Kidney (tissue), 14 donors: ENCODE results near the gene GALNT12. TPM values are rescaled to one million over a fixed set of nuclear protein-coding genes. Genes with fewer than 3 reads are reported as not detected.

ENCODE experiments used
- DNase-seq, 5 donors: peaks; one replicate each; pipeline ENCODE4 v3.0.0-alpha.2; 2013 to 2020
- FAIRE-seq: peaks from 2 replicates; lab custom pipeline; 2012; peaks lifted over from hg19 to GRCh38; lab: Jason Lieb, UNC
- H3K27ac ChIP-seq, 2 donors: one replicate each; pipeline ENCODE4 v1.7.0; 2013; ENCODE audit warnings: low read depth in 2 of 2, low read length in 2 of 2, inconsistent platforms in 1 of 2
- H3K27me3 ChIP-seq: one replicate; pipeline ENCODE4 v1.7.1; 2013; ENCODE audit warnings: low read length, inconsistent platforms; ENCODE audit not compliant: control insufficient read depth, insufficient read depth
- H3K36me3 ChIP-seq, 3 donors: one replicate each; pipeline versions ENCODE4 v1.7.0 to v1.7.1; 2013; ENCODE audit warnings: low read length in 3 of 3, control low read depth in 1 of 3, inconsistent platforms in 1 of 3; ENCODE audit not compliant: insufficient read depth in 3 of 3, control insufficient read depth in 2 of 3
- H3K4me1 ChIP-seq, 3 donors: one replicate each; pipeline versions ENCODE4 v1.7.0 to v1.7.1; 2013; ENCODE audit warnings: low read length in 3 of 3, inconsistent platforms in 1 of 3, low read depth in 1 of 3; ENCODE audit not compliant: control insufficient read depth in 2 of 3, insufficient read depth in 2 of 3
- H3K4me3 ChIP-seq, 3 donors: one replicate each; pipeline versions ENCODE4 v1.7.0 to v1.8.1; 2013; ENCODE audit warnings: low read length in 3 of 3, control low read depth in 1 of 3, inconsistent platforms in 1 of 3
- H3K9ac ChIP-seq, 3 donors: one replicate each; pipeline versions ENCODE4 v1.7.0 to v1.7.1; 2013; ENCODE audit warnings: low read length in 3 of 3, control low read depth in 1 of 3, inconsistent platforms in 1 of 3
- H3K9me3 ChIP-seq, 3 donors: one replicate each; pipeline versions ENCODE4 v1.7.0 to v1.7.1; 2013; ENCODE audit warnings: low read length in 3 of 3, control low read depth in 1 of 3, inconsistent platforms in 1 of 3; ENCODE audit not compliant: control insufficient read depth in 2 of 3, insufficient read depth in 1 of 3
- intact Hi-C: fragments of 100-400 bp; cut with DNase I; formaldehyde crosslinking; loops from one replicate; pipeline ENCODE4 v1.11.1; 2022
- polyA plus RNA-seq: library from polyadenylated mRNA; stranded (reverse); fragments of 350-450 nt; fragmentation: Illumina TruSeq; extraction: RNeasy Lipid Tissue Mini Kit (QIAGEN cat#74804); gene quantifications from one replicate; pipeline ENCODE4 v1.2.3, GENCODE V29; 2014; ENCODE audit warnings: low read depth, low replicate concordance; ENCODE audit not compliant: insufficient read depth
- total RNA-seq: library from RNA; stranded (reverse); fragmentation: NEBNext Ultra II Directional; extraction: Animal tissue kit (Norgen Biotek cat#: 25700); gene quantifications from one replicate; pipeline ENCODE4 v1.2.1, GENCODE V29; 2021
- TF ChIP-seq, protein P1 (sequence below): IDR thresholded peaks from 3 replicates; pipeline ENCODE4 v1.5.1; 2012; ENCODE audit warnings: mild to moderate bottlenecking, moderate library complexity, borderline replicate concordance; ENCODE audit not compliant: insufficient read depth; ENCODE audit errors: extremely low read depth
- donor health status: control.
- donor health status: control.
- donor health status: control.
- donor health status: control.
- donor health status: control.
- donor health status: DM: yes; HTN: yes; CAD: no.
- donor health status: Normal renal cell carcinoma (clear cell type).

The GALNT12 gene
- total and polyA plus RNA-seq, 2 donors from 2014 or later: 3.6 to 10.8 TPM

GRCh38 chr9:98808411-98808815, 943 bp downstream of the GALNT12 start:
- intact Hi-C loops: no loop called here

GRCh38 chr9:98808875-98809274, 1.4 kb downstream of the GALNT12 start:
- peak overlapping the region in 1 of 3 donors; percentile 62 for H3K4me3 ChIP-seq
- no peak overlapping the region for H3K27ac ChIP-seq
- H3K27me3 ChIP-seq: no peaks in the 10 kb centered on the region
- TF ChIP-seq, protein P1, sequence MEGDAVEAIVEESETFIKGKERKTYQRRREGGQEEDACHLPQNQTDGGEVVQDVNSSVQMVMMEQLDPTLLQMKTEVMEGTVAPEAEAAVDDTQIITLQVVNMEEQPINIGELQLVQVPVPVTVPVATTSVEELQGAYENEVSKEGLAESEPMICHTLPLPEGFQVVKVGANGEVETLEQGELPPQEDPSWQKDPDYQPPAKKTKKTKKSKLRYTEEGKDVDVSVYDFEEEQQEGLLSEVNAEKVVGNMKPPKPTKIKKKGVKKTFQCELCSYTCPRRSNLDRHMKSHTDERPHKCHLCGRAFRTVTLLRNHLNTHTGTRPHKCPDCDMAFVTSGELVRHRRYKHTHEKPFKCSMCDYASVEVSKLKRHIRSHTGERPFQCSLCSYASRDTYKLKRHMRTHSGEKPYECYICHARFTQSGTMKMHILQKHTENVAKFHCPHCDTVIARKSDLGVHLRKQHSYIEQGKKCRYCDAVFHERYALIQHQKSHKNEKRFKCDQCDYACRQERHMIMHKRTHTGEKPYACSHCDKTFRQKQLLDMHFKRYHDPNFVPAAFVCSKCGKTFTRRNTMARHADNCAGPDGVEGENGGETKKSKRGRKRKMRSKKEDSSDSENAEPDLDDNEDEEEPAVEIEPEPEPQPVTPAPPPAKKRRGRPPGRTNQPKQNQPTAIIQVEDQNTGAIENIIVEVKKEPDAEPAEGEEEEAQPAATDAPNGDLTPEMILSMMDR: no peak
- H3K9ac ChIP-seq: no peak overlapping the region
- peaks cover 0 to 8% (median 0%) of the 10 kb centered on the region in 3 donors for H3K4me1 ChIP-seq
- intact Hi-C loops: no loop called here
- no peak for FAIRE-seq
- no peak for DNase-seq
- H3K36me3 ChIP-seq: no peaks in the 10 kb centered on the region
- H3K9me3 ChIP-seq: no peaks in the 10 kb centered on the region

More at GRCh38 chr9:98808411-98808815, 943 bp downstream of the GALNT12 start:
- Histone ChIP-seq H3K4me3 (peak overlapping the region in 2 of 3 donors; percentile 50 to 62), H3K36me3 (no peaks in the 10 kb centered on the region), H3K27ac (no peak overlapping the region), H3K9me3 (no peaks in the 10 kb centered on the region), H3K4me1 (peaks cover 0 to 8% (median 0%) of the 10 kb centered on the region in 3 donors), H3K9ac (no peak overlapping the region), H3K27me3 (no peaks in the 10 kb centered on the region)
- DNase-seq (peak in 2 of 5 donors; percentile 41 to 93), FAIRE-seq (no peak)
- TF ChIP-seq, protein P1: no peak

DNA sequence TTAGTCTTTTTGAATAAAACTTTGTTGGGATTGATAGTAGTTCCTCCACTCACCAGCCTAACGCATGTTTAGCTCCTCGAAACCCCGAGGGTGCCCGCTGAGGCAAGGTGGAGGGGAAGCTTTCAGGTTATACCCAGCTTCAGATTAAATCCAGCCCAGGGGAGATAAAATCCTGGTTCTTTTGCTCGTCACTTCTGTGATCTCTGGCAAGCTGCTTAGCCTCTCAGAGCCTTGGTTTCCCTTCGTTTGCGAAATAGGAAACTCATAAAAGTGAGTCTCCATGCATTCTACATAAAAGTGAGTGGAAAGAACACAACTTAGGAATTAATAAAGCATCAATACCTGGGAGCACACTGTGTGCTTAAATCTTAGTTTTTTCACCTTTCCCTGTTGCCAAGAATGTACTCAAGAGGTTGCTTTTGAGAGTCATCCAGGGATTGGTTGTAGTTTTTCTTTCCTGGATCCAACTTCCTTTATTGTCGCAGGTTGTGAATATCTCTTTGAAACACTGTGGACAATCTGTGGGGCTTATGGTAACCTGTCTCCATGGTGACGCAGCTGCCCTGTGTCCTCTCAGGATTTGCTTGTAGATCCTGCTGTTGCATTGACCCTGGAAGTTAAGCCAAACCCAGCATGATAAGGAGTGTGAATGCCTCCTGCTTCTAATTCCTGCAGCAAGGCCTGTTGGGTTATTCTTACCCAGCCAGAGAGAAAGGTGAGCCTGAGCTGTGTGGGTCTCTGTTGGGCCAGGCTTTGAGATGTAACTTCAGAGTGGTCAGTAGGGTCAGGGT, 2.0 kb downstream of the GALNT12 start:
- TF ChIP-seq, protein P1: no peak
- H3K36me3 ChIP-seq: no peaks in the 10 kb centered on the region
- no peak for DNase-seq
- FAIRE-seq: no peak
- peaks cover 0 to 8% (median 0%) of the 10 kb centered on the region in 3 donors for H3K4me1 ChIP-seq
- no peaks in the 10 kb centered on the region for H3K9me3 ChIP-seq
- no peak overlapping the region for H3K27ac ChIP-seq
- intact Hi-C loops: no loop called here
- no peak overlapping the region for H3K9ac ChIP-seq
- no peak overlapping the region for H3K4me3 ChIP-seq
- no peaks in the 10 kb centered on the region for H3K27me3 ChIP-seq
